LNCAP (cell line): ENCODE measurements around the gene VPS29.

Experiments
- CTCF ChIP-seq: fragments of 450-650 bp; IDR thresholded peaks from 2 replicates; pipeline ENCODE4 v1.5.1; 2017; ENCODE audit warnings: mild to moderate bottlenecking

Gene VPS29

GRCh38 chr12:110543965-110544364 lies 42.1 kb upstream of the VPS29 start:
- TF ChIP-seq CTCF, result no peak

GRCh38 chr12:110543252-110543959 lies 41.5 kb upstream of the VPS29 start:
- no peak for TF ChIP-seq CTCF

GRCh38 chr12:110540048-110540447 lies 38.1 kb upstream of the VPS29 start:
- no peak for TF ChIP-seq CTCF

- TF ChIP-seq CTCF, result no peak
These were observed 37.1 kb upstream of the VPS29 start for GRCh38 chr12:110538869-110539622.

- TF ChIP-seq CTCF, result no peak
These were observed 35.9 kb upstream of the VPS29 start for GRCh38 chr12:110537605-110538409.

- TF ChIP-seq CTCF, result no peak
These were observed 35.1 kb upstream of the VPS29 start for GRCh38 chr12:110536834-110537604.

- no peak for TF ChIP-seq CTCF
These were observed 32.9 kb upstream of the VPS29 start for GRCh38 chr12:110534811-110535210.
